Upper lobe of left lung (tissue), 6 donors: ENCODE measurements around the gene MLST8. TPM values are rescaled to one million over a fixed set of nuclear protein-coding genes. Genes with fewer than 3 reads are reported as not detected.

Experiments
- ATAC-seq, 2 donors: fragments of 200-7000 bp; cut with Tn5 transposase; one replicate each; pipeline ENCODE4 v1.9.1; 2022; ENCODE audit warnings: mild to moderate bottlenecking in 2 of 2, moderate library complexity in 2 of 2; ENCODE audit not compliant: low FRiP score in 2 of 2
- DNase-seq, 2 donors: peaks; one replicate each; pipeline ENCODE4 v3.0.0-alpha.2; 2019 to 2020
- H3K27ac ChIP-seq, 4 donors: fragments of 200-600 bp; sonication (generic); one replicate each; pipeline ENCODE4 v1.5.1; 2016 to 2019
- H3K27me3 ChIP-seq, 4 donors: fragments of 200-600 bp; sonication (generic); one replicate each; pipeline ENCODE4 v1.5.1; 2017 to 2019
- H3K36me3 ChIP-seq, 4 donors: fragments of 200-600 bp; sonication (generic); one replicate each; pipeline ENCODE4 v1.5.1; 2016 to 2019
- H3K4me1 ChIP-seq, 4 donors: fragments of 200-600 bp; sonication (generic); one replicate each; pipeline ENCODE4 v1.5.1; 2018 to 2019
- H3K4me3 ChIP-seq, 4 donors: fragments of 200-600 bp; sonication (generic); one replicate each; pipeline ENCODE4 v1.5.1; 2017 to 2019; ENCODE audit warnings: mild to moderate bottlenecking in 2 of 4, moderate library complexity in 1 of 4
- H3K9me3 ChIP-seq, 4 donors: fragments of 200-600 bp; sonication (generic); one replicate each; pipeline ENCODE4 v1.5.1; 2018 to 2019
- EP300 ChIP-seq, 4 donors: sonication (generic); formaldehyde crosslinking; IDR thresholded peaks; one replicate each; pipeline ENCODE4 v1.5.1; 2017; ENCODE audit warnings: antibody characterized with exemption in 4 of 4, control low read depth in 2 of 4
- POLR2A ChIP-seq, 4 donors: fragments of 450-650 bp; IDR thresholded peaks; one replicate each; pipeline ENCODE4 v1.5.1; 2016 to 2017; ENCODE audit warnings: antibody characterized with exemption in 4 of 4, mild to moderate bottlenecking in 2 of 4
- POLR2AphosphoS5 ChIP-seq, 2 donors: sonication (generic); formaldehyde crosslinking; IDR thresholded peaks; one replicate each; pipeline ENCODE4 v1.5.1; 2017; ENCODE audit warnings: antibody characterized with exemption in 2 of 2
- WGBS, 2 donors: methylation state at CpG; one replicate each; pipeline ENCODE4 v1.1.5; 2017 to 2018; 5-methylcytosine and 5-hydroxymethylcytosine counted together
- total RNA-seq, 6 donors: library from RNA; depleted of rRNA in 4 of 6; stranded (reverse); fragments of >200 nt in 4 of 6; gene quantifications; one replicate each; pipeline versions ENCODE4 v1.1.0 to v1.2.1, GENCODE V29; 2016 to 2021
- TF ChIP-seq, protein P1 (sequence below), 6 experiments: fragments of 450-650 bp in 4 of 6; fragments of 200-600 bp in 2 of 6; sonication (generic) in 2 of 6; IDR thresholded peaks; one replicate each; pipeline ENCODE4 v1.5.1; 2016 to 2019; ENCODE audit warnings: antibody characterized with exemption in 6 of 6
- donor health status: DM: no; HTN: no; CAD: no; lungs with moderate emphysema.
- donor health status: DM: no; HTN: yes; CAD: no; lungs with severe emphysema.

Gene MLST8
- total RNA-seq, 6 donors from 2014 or later: 24.6 to 93.2 (median 47.7) TPM

- 53 to 55% methylated on average over 13 to 19 of the region's 19 CpGs for WGBS, 2 donors
- H3K9me3 ChIP-seq: no peaks in the 10 kb centered on the region
- H3K4me1 ChIP-seq: peaks cover 31 to 37% (median 34%) of the 10 kb centered on the region in 4 donors
- no peaks in the 10 kb centered on the region for H3K27me3 ChIP-seq
- DNase-seq (peak; percentile 77 to 79), ATAC-seq (peak in 1 of 2 donors; percentile 59)
- peak overlapping the region; percentile 52 to 87 (median 67) for H3K27ac ChIP-seq
- TF ChIP-seq EP300 (IDR thresholded peaks at IDR 0.05) (no peak), POLR2A (IDR thresholded peaks at IDR 0.05) (no peak), POLR2AphosphoS5 (IDR thresholded peaks at IDR 0.05) (peak; percentile 5 to 37)
- TF ChIP-seq, protein P1, sequence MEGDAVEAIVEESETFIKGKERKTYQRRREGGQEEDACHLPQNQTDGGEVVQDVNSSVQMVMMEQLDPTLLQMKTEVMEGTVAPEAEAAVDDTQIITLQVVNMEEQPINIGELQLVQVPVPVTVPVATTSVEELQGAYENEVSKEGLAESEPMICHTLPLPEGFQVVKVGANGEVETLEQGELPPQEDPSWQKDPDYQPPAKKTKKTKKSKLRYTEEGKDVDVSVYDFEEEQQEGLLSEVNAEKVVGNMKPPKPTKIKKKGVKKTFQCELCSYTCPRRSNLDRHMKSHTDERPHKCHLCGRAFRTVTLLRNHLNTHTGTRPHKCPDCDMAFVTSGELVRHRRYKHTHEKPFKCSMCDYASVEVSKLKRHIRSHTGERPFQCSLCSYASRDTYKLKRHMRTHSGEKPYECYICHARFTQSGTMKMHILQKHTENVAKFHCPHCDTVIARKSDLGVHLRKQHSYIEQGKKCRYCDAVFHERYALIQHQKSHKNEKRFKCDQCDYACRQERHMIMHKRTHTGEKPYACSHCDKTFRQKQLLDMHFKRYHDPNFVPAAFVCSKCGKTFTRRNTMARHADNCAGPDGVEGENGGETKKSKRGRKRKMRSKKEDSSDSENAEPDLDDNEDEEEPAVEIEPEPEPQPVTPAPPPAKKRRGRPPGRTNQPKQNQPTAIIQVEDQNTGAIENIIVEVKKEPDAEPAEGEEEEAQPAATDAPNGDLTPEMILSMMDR (IDR thresholded peaks at IDR 0.05): no peak
- peak overlapping the region in 3 of 4 donors; percentile 92 to 97 (median 96) for H3K4me3 ChIP-seq
- H3K36me3 ChIP-seq: peaks cover 0 to 33% (median 22%) of the 10 kb centered on the region in 4 donors
These were observed 7.4 kb downstream of the MLST8 start for GRCh38 chr16:2212362-2213324.

DNA sequence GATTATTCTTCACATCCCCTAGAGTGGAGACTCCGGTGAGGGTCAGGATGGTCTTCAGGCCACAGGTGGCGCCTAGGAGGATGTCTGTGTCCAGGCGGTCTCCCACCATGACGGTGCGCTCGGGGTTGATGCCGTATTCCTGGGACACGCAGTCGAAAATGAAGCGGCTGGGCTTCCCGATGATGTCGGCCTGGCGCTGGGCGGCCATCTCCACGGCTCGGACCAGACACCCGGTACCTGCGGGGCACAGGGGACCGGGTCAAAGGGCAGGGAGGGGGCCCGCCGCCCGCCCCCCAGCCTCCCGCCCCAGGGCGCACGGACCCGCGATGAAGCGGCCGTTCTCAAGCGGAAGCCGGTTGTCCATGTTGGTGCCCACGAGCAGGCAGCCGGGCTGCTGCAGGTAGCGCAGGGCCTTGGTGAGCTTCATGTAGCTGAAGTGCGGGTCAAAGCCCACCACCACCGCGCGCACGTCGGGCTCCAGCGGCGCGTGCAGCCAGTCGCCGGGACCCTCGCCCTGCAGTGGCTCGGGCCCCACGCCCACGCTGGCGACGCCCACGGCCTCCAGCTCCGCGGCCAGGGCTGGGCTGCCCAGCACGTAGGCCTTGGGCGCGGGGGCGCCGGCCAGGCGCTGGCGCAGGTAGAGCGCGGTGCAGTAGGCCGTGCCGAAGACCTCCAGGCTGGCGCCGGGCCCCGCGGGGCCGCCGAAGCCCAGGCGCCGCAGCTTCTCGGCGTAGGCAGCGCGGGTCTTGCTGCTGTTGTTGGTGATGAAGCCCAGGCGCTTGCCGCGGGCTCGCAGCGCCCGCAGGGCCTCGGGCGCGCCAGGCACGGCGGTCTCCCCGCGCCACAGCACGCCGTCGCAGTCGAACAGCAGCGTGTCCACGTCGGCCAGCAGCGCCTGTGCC lies 8.8 kb downstream of the MLST8 start:
- peak in 1 of 2 donors; percentile 90 for DNase-seq
- Histone ChIP-seq H3K27ac (peak overlapping the region; percentile 76 to 88 (median 87)), H3K27me3 (no peaks in the 10 kb centered on the region), H3K4me1 (peaks cover 31 to 37% (median 34%) of the 10 kb centered on the region in 4 donors), H3K36me3 (peaks cover 0 to 19% (median 8%) of the 10 kb centered on the region in 4 donors), H3K9me3 (no peaks in the 10 kb centered on the region), H3K4me3 (peak overlapping the region; percentile 92 to 97 (median 96))
- TF ChIP-seq, protein P1 (IDR thresholded peaks at IDR 0.05): peak in 1 of 6 experiments; percentile 42
- TF ChIP-seq POLR2A (IDR thresholded peaks at IDR 0.05): no peak
- ATAC-seq: no peak
- WGBS, 2 donors: 4 to 7% methylated on average over 8 to 9 of the region's 98 CpGs

GRCh38 chr16:2214719-2214968 lies 9.4 kb downstream of the MLST8 start, which contains the start of gene PGP:
Gene PGP, minus strand, starts transcription at chr16:2214840. Its CDS starts 63 bp downstream, at chr16:2214777.
- H3K27me3 ChIP-seq: no peaks in the 10 kb centered on the region
- DNase-seq (no peak), ATAC-seq (peak; percentile 95 to 96)
- 0% methylated on average over 19 of the region's 48 CpGs; no CpG with 5 or more reads in 1 of the 2 donors for WGBS, 2 donors
- H3K4me1 ChIP-seq: peaks cover 31 to 37% (median 34%) of the 10 kb centered on the region in 4 donors
- H3K4me3 ChIP-seq: peak within 1 kb of the TSS; percentile 92 to 97 (median 96)
- H3K36me3 ChIP-seq: peaks cover 0 to 13% (median 2%) of the 10 kb centered on the region in 4 donors
- H3K9me3 ChIP-seq: no peaks in the 10 kb centered on the region
- peak within 1 kb of the TSS; percentile 87 to 93 (median 90) for H3K27ac ChIP-seq
- no peak for TF ChIP-seq EP300 (IDR thresholded peaks at IDR 0.05)
- no peak for TF ChIP-seq POLR2A (IDR thresholded peaks at IDR 0.05)
- TF ChIP-seq POLR2AphosphoS5 (IDR thresholded peaks at IDR 0.05): no peak
- TF ChIP-seq, protein P1 (IDR thresholded peaks at IDR 0.05): peak in 2 of 6 experiments; percentile 22 to 47

DNA sequence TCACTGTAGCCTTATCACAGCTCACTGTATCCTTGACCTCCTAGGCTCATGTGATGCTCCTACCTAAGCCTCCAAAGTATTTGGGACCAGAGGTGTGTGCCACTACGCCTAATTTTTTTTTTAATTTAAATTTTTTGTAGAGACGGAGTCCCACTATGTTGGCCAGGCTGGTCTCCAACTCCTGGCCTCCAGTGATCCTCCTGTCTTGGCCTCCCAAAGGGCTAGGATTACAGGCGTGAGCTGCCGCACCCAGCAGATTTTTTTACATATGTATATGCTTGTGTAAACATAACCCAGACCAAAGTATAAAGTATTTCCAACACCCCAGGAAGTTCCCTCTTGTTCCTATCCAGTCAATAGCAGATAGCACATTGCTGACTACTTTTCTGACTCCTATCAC lies 11.1 kb downstream of the MLST8 start:
- WGBS, 2 donors: 95 to 100% methylated on average over 4 of the region's 4 CpGs
- Histone ChIP-seq H3K27me3 (no peaks in the 10 kb centered on the region), H3K4me3 (no peak overlapping the region), H3K27ac (no peak overlapping the region), H3K36me3 (peaks cover 0 to 8% (median 0%) of the 10 kb centered on the region in 4 donors), H3K4me1 (peaks cover 31 to 37% (median 34%) of the 10 kb centered on the region in 4 donors), H3K9me3 (no peaks in the 10 kb centered on the region)
- ATAC-seq (no peak), DNase-seq (no peak)
- TF ChIP-seq EP300 (IDR thresholded peaks at IDR 0.05): no peak
- TF ChIP-seq POLR2A (IDR thresholded peaks at IDR 0.05): no peak
- no peak for TF ChIP-seq POLR2AphosphoS5 (IDR thresholded peaks at IDR 0.05)
- TF ChIP-seq, protein P1 (IDR thresholded peaks at IDR 0.05): no peak
